CD4-positive, alpha-beta T cell treated with Interleukin-15 for 1 hour (primary cell): ENCODE data around the gene KNL1.
"Not testable (repeated sequence)": the region's sequence is repeated elsewhere in the genome, so short reads cannot be mapped to it uniquely, and the experiment has no call there.

ENCODE experiments used
- DNase-seq: peaks from one replicate; pipeline ENCODE4 v3.0.0-alpha.2; 2020

Gene KNL1

DNA sequence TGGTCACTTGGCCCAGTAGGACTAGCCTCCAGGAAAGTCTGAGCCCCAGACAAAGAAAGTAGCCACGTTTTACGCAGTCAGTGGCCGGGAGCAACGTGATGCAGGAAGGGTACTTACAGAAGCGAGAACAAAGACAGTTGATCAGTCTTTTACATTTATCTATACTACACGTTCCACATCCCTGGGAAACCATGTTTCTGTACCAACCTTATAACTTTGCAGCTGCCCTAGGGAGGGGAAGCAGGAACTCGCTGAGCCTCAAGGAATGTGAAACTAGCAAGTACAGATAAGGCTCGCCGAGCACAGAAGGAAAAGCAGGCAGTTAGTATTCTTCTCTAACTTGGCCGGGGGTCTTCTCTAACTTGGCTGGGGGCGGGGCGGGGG is 3.4 kb upstream of the KNL1 start:
- no peak for DNase-seq

GRCh38 chr15:40591389-40591788 is 2.7 kb upstream of the KNL1 start:
- no peak for DNase-seq

DNA sequence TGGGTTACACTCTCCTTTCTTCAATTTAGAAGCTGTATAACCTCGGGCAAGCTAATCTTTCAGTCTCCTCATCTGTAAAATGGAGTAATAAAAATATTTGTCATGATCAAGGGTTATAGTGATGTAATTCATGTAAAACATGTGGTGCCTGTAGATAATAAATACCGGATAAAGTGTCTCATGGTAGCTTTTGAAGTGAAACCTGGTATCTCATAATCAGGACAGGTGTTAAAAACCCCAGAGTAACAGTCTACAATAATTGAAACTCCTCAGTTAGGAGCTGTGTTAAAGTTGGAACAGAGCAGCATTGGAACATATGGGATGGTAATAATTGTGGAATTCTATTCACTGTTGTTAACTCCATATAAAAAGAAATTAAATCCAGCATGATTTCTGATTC is 884 bp upstream of the KNL1 start:
- no peak for DNase-seq

GRCh38 chr15:40594429-40594836 is 384 bp downstream of the KNL1 start:
- DNase-seq, result no peak

DNA sequence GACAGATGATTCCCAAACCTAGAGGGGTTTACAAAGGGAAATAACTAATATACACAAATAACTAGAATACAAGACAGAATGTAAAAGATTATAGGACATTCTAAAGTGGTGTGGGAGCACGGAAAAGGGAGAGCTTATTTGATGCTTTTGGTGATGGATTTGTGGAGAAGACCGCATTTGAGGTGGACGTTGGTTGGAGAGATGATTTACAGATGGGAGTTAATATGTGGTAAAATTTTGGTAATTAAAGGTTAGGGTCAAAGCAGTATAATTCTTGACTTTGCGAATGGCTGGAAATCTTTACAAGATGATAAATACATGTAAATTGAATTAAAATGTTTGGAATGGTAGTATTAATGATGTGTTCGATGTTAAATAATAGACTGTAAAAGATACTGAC is 1.2 kb downstream of the KNL1 start:
- no peak for DNase-seq

DNA sequence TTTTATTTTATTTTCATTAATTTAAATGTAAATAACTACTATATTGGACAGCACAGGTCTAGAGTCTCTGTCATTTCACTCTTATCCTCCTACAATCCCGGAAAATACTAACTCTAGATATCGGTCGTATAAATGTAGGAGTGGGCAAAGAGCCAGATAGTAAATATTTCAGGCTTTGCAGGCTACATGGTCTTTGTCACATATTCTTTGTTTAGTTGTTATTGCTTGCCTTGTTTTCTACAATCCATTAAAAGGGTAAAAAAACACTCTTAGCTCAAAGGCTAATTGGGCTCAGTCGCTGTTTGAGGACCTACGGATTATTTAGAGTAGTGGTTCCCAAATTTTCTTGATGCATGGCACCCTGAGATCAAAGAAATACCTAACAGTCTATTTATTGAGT is 1.7 kb downstream of the KNL1 start:
- DNase-seq, result no peak

- DNase-seq, result no peak
These were observed 3.0 kb downstream of the KNL1 start for GRCh38 chr15:40597024-40597423.

- no peak for DNase-seq
These were observed 4.1 kb downstream of the KNL1 start for GRCh38 chr15:40598126-40598525.

DNA sequence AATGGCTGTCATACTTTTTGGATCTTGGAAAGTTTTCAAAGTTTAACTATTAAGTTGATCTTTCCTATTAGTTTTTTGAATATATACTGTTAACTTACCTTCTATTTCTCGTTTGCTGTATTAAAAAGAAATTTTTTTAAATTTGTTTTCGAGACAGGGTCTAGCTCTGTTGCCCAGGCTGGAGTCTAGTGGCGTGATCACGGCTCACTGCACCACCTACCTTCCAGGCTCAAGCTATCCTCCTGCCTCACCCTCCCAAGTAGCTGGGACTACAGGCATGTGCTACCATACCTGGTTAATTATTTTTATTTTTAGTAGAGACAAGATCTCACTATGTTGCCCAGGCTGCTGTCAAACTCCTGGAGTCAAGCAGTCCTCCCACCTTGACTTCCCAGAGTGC is 4.6 kb downstream of the KNL1 start:
- DNase-seq, result no peak

GRCh38 chr15:40600956-40601355 is 6.9 kb downstream of the KNL1 start:
- no peak for DNase-seq

DNA sequence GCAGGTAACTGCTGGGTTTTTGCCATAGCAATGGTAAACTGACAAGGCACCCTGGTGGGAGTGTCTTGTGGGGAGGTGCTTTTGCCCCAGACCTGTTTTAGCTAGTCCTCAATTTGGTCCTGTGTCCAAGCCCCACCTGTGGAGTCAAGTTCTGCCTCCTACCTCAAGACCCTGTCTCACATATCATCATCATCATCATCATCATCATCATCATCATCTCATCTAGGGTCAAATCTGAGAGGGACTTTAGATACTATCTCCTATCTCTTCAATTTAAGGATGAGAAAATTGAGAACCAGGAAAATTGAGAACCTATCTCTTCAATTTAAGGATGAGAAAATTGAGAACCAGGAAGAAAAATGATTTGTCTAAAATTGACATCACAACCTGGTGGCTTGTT is 9.9 kb downstream of the KNL1 start:
- no peak for DNase-seq

GRCh38 chr15:40613080-40613479 is 19.0 kb downstream of the KNL1 start:
- no peak for DNase-seq

GRCh38 chr15:40618023-40618422 is 24.0 kb downstream of the KNL1 start:
- DNase-seq, result no peak

GRCh38 chr15:40618906-40619305 is 24.9 kb downstream of the KNL1 start:
- DNase-seq, result no peak

DNA sequence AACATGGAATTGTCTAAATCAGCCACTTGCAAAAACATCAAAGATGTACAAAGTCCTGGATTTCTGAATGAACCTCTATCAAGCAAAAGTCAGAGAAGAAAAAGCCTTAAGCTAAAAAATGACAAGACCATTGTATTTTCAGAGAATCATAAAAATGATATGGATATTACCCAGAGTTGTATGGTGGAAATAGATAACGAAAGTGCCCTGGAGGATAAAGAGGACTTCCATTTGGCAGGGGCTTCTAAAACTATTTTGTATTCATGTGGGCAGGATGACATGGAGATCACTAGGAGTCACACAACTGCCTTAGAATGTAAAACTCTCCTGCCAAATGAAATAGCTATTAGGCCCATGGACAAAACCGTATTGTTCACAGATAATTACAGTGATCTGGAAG is 29.3 kb downstream of the KNL1 start:
- no peak for DNase-seq

GRCh38 chr15:40630313-40630712 is 36.3 kb downstream of the KNL1 start:
- DNase-seq, result no peak

GRCh38 chr15:40633178-40633577 is 39.1 kb downstream of the KNL1 start:
- no peak for DNase-seq

- no peak for DNase-seq
These were observed 43.2 kb downstream of the KNL1 start for GRCh38 chr15:40637221-40637745.

DNA sequence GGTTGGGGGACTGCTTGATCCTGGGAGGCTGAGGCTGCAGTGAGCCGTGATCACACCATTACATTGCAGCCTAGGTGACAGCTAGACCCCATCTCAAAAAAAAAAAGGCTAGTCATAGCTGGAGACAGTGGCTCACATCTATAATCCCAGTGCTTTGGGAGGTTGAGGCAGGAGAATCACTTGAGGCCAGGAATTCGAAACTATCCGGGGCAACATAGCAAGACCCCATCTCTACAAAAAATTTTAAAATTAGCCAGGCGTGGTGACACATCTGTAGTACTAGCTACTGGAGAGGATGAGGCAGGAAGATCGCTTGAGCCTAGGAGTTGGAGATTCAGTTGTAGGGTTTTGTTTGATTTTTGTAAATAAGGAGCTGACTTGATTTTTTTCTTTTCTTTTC is 45.6 kb downstream of the KNL1 start:
- no peak for DNase-seq

- DNase-seq, result no peak
These were observed 53.5 kb downstream of the KNL1 start for GRCh38 chr15:40647523-40647922.

DNA sequence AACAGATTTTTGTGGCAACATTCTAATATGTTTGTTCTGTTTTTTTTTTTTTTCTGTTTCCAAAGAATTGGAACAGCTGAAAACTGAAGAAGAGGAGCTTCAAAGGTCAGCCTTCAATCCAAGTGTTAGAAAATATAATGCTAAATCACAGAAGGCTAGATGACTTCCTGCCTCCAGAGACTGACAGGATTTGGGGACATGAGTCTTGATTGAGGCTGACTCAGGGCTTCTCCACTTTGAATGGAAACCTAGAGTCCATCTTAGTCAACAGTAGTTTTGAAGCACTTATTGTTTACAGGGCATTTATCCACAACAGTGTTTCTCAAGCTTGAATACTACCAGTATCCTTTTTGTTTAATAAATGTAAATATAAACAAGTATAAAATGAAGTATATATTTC is 56.4 kb downstream of the KNL1 start:
- no peak for DNase-seq

DNA sequence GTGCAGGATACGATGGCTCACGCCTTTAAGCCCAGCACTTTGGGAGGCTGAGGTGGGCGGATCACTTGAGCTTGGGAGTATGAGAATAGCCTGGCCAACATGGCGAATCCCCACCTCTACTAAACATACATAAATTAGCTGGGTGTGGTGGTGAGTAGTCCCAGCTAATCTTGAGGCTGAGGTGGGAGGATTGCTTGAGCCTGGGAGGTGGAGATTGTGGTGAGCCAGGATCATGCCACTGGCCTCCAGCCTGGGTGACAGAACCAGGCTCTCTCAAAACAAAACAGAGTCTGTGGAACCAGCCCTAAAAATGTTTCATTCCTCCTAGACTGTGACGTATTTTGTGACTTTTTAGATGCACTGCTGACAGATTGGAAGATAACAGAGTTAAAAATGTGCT is 66.6 kb downstream of the KNL1 start:
- no peak for DNase-seq

GRCh38 chr15:40664909-40665308 is 70.9 kb downstream of the KNL1 start:
- no peak for DNase-seq

DNA sequence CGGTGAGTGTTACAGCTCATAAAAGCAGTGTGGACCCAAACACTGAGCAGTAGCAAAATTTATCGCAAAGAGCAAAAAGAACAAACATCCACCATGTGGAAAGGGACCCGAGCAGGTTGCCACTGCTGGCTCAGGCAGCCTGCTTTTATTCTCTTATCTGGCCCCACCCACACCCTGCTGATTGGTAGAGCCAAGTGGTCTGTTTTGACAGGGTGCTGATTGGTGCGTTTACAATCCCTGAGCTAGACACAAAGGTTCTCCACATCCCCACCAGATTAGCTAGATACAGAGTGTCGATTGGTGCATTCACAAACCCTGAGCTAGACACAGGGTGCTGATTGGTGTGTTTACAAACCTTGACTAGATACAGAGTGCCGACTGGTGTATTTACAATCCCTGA is 82.2 kb downstream of the KNL1 start:
- not testable (repeated sequence) for DNase-seq

DNA sequence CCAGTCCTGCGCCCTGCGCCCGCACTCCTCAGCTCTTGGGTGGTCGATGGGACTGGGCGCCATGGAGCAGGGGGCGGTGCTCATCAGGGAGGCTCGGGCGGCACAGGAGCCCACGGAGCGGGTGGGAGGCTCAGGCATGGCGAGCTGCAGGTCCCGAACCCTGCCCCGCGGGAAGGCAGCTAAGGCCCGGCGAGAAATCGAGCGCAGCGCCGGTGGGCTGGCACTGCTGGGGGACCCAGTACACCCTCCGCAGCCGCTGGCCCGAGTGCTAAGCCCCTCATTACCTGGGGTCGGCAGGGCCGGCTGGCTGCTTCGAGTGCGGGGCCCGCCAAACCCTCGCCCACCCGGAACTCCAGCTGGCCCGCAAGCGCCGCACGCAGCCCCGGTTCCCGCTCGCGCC is 82.9 kb downstream of the KNL1 start:
- DNase-seq, result not testable (repeated sequence)

- no peak for DNase-seq
These were observed 86.1 kb downstream of the KNL1 start for GRCh38 chr15:40680151-40680550.
